HG03060 (cell line): ENCODE results near the gene CSNK1G1.
"Not testable (repeated sequence)": the region's sequence is repeated elsewhere in the genome, so short reads cannot be mapped to it uniquely, and the experiment has no call there.

Source experiments
- ATAC-seq: cut with Tn5 transposase; IDR thresholded peaks from one replicate; pipeline ENCODE4 v1.9.1; 2021; ENCODE audit warnings: low read depth, moderate number of reproducible peaks; ENCODE audit not compliant: unreplicated experiment

Gene CSNK1G1

DNA sequence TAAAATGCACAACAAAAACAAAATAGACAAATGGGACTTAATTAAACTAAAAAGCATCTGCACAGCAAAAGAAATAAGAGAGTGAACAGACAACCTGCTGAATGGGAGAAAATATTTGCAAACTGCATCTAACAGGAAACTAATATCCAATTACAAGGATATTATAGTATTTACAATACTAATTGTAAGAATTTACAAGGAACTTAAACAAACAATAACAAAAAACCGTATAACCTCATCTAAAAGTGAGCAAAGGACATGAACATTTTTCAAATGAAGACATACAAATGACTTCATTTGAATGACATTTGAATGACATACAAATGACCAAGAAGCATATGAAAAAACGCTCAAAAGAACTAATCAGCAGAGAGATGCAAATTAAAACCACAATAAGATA is 66.4 kb downstream of the CSNK1G1 start:
- no peak for ATAC-seq

DNA sequence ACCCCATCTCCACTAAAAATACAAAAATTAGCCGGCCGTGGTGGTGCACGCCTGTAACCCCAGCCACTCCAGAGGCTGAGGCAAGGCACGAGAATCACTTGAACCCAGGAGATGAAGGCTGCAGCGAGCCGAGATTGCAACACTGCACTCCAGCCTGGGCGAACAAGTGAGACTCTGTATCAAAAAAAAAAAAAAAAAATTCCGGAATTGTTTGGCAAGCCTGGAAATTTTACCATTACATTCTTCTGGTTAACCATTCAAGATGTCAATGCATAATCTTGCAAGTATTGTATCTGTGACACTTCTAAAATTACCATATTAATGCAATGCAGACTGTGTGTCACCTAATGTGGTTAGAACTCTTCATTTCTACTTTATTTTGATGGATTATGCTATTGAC is 67.0 kb downstream of the CSNK1G1 start:
- ATAC-seq: no peak

DNA sequence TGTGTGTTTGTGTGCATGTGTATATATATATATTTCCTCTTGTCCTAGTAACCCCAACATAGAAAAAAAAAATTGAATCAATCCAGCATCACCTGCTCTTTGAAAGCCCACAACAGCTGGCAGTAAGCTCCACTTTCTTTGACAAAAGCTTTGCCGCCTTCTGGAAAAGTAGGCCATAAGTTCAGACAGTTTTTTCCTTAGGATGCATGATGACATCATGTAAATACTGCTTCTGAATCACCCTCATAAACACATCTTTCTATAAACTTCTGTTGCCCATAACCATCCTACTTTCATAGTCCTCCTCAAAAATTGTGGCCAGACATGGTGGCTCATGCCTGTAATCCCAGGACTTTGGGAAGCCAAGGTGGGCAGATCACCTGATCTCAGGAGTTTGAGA is 67.4 kb downstream of the CSNK1G1 start:
- no peak for ATAC-seq

DNA sequence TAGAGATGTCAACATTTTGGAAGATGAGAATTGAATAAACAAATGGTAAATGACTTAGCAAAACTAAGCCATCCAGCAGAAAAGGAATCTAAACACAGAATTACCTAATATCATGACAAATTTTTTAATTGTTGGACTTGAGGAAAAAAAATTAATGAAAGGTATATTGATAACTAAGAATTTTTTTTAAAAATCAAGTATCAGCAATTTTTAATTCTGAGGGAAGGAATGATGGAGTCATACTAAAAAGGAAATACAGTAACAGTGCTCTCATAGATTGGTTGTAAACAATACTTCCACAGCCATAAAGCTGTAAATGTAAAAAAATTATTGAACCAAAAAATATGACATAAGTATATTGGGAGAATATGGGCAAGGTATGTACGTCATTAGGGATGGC is 68.0 kb downstream of the CSNK1G1 start:
- no peak for ATAC-seq

DNA sequence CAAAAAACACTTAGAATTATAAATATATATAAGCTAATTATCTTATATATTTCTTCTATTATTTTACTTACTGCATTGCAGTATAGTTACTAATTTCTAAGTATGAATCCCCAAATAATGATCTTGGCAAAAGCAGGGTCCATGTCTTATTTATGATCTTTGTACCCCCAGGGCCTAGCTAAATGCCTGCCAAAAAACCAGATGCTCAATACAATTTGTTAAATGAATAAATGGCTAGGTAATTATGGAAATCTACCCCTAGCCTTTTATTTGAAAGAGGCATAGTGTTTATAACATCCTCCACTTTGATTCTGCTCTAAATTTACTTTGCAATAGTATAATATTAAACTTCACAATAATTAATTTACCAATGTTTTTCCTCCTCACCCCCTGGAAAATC is 69.5 kb downstream of the CSNK1G1 start:
- no peak for ATAC-seq

DNA sequence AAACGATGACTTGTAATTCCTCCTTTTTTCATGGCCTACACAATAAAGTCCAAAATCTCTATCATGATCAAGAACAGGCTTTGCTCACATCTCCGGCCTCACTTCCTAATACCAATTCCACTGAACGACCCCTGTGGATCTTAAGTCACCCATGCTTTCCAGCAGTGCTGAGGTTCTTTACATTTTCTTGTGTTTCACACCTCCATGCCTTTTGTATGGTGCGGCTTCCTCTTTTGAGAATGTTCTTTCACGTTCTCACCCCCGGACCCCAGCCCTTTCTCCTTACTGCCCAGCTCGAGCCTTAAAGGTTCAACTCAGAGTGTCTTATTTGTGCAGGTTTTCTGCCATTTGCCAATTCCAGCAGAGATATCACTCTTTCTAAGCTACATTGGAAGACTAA is 70.1 kb downstream of the CSNK1G1 start:
- no peak for ATAC-seq

DNA sequence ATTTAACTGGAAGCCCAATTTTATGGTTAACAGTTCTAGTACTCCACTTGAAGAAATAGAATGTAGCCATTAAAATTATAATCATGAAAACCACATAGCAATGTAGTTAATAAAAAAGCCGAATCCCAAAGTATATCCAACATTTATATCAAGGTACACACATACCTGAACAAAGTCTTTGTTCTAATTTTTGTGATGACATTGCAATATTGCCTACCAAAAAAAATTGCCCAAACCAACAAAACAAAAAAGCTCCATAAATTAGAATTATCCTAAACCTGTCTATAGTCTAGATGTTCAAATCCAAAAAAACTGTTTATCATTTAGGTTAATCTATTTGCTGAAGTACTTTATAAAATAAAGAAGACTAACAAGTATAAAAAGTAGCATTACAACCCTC is 70.8 kb downstream of the CSNK1G1 start:
- no peak for ATAC-seq

DNA sequence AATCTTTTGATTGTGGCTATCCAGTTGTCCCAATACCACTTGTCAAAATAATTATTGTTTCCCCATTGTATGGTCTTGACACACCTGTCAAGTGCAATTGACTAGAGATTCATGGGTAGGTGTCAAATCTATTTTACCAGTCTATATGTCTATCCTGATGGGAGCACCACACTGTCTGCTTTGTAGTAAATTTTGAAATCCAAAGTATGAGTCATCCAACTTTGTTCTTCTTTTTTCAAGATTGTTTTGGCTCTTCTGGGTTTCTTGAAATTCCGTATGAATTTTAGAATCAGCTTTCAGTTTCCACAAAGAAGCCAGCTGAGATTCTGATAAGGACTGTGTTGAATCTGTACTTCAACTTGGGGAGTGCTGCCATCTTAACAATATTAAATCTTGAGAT is 71.9 kb downstream of the CSNK1G1 start:
- no peak for ATAC-seq

DNA sequence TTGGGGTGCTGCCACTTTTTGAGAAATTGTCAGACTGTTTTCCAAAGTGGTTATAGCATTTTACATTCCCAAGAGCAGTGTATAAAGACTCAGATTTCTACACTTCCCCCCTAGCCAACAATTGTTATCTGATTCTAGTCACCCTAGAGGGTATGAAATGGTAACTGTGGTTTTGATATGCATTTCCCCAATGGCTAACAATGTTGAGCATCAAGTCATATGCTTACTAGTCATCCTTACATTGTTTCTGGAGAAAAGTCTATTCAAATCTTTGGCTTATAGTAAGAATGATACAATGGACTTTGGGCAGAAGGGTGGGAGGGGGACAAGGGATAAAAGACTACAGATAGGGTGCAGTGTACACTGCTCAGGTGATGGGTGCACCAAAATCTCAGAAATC is 73.3 kb downstream of the CSNK1G1 start:
- no peak for ATAC-seq

DNA sequence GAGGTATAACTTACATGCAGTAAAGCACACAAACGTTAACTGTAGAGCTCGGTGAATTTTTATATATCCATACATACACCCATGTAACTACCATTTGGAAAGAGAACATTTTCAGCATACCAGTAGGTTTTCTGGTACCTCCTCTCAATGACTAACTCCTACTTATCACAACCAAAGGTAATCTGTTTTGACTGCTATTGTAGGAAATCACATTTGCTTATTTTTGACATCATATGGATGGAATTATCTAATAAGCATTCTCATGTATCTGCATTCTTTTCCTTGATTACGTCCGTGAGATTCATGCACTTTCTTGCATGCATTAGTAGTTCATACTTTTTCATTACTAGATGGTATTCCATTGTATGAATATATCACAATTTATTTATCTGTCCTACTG is 76.8 kb downstream of the CSNK1G1 start:
- ATAC-seq: no peak

DNA sequence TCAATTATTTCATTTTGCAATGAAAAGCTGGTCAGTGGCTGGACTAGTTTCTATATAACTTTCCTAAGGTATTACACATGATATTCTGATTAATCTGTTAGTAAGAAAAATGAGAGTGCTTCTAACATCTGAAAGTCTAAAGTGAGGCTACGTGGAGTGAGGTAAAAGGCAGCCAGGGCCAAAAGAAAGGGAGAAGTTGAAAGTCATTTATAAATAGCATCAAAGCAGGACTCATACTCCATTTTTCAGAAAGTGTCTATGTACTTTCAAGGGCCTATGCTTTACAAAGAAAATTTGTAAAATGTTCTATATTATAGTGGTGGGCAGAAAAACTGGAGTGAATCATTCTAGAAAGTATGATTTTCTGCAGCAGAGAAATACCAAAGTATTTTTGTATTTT is 80.0 kb downstream of the CSNK1G1 start:
- ATAC-seq: no peak

DNA sequence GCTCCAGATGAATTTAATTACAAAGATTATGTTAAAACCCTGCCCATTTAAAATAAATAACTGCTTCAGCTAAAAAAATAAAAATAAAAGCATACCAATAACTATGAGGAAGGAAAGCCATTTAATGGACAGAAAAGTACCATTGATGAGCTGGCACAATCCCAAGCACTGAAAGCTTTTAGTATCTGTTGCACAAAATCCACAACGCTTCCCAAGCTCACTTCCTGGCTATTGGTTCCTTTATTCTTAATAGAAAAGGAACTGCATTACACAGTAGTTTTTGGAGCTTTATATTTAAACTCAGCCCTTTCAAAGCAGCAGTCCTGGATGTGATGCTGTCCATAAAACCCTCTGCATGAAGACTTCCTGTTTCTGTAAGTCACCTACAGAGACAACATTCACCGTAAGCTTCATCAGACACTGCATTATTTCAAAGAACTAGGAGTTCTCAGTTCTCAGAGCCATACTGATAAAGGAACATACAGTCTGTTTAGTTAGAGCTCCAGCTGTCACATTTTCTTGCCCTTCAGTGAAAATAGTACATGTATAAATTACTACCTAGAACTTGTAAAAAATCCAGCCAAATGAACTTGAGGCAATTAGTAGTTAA is 81.5 kb downstream of the CSNK1G1 start:
- no peak for ATAC-seq

DNA sequence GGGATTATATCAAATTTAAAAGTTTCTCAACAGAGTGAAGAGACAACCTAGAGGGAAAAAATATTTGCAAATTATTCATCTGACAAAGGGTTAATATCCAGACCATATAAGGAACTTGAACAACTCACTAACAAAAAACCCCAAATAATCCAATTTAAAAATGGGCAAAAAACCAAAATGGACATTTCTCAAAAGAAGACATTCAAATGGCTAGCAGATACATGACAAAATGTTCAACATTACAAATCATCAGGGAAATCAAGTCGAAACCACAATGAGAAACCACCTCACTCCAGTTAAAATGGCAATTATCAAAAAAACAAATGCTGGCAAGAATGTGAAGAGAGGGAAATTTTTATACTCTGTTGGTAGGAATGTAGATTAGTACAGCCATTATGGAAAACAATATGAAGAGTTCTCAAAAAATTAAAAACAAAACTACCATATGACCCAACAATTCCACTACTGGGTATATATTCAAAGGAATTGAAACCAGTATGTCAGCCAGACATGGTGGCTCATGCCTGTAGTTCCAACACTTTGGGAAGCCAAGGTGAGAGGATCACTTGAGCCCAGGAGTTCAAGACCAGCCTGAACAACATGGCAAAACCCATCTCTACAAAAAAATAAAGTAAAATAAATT is 88.5 kb downstream of the CSNK1G1 start:
- ATAC-seq: no peak

DNA sequence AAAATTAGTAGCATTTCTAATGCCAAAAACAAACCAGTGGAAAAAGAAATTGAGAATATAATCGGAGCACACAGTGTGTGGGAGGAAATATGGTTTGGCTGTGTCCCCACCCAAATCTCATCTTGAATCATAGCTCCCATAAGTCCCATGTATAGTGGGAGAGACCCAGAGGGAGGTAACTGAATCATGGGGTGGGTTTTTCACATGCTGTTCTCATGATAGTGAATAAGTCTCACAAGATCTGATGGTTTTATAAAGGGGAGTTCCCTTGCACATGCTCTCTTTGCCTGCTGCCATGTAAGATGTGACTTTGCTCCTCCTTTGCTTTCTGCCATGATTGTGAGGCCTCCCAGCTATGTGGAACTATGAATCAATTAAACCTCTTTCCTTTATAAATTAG is 90.8 kb downstream of the CSNK1G1 start:
- ATAC-seq: not testable (repeated sequence)

DNA sequence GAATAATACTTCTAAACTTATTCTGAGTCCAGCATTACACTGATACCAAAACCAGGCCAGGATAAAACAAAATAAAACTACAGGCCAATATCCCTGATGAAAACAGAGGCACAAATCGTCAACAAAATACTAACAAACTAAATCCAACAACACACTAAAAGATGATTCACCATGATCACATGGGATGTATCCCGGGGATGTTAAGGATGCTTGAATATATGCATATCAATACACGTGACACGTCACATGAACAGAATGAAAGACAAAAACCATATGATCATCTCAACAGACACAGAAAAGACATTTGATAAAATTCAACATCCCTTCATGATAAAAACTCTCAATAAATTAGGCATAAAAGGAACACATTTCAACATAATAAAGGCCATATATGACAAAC is 91.5 kb downstream of the CSNK1G1 start:
- no peak for ATAC-seq

DNA sequence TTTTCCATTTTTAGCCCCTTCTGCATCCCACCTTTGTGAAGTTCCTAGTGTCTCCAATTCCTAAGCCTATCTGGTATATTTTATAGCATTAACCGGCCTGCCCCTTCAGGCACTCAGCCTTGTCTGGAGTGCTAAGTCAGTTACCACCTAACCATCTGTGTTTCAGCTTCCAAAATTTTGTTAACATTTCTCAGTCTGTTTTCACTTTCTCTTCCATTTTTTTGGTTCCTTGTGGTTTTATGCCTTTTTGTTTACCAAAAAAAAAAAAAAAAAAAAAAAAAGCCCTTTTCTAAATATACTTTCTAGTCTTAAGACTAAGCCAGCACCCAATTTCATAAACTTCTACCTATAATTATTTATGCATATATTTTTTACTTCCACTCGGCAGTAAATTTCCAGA is 92.4 kb downstream of the CSNK1G1 start:
- no peak for ATAC-seq

DNA sequence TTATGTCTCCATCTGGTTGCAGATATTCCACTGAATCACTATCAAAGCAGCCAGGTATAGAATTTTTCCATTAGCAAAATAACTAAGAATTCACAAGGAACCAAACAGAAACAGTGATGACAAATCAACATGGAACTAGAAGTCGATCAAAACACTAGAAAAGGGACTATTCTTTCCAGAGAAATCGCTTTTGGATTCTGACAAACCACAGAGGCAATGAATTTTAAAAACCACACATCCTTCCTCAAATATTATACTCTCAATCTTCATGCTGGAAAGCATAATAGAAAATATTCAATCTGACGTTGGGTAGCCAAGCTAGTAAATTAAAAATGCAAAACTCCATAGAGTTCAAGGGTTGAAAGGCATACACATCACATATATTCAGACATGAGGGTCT is 99.9 kb downstream of the CSNK1G1 start:
- ATAC-seq: no peak

DNA sequence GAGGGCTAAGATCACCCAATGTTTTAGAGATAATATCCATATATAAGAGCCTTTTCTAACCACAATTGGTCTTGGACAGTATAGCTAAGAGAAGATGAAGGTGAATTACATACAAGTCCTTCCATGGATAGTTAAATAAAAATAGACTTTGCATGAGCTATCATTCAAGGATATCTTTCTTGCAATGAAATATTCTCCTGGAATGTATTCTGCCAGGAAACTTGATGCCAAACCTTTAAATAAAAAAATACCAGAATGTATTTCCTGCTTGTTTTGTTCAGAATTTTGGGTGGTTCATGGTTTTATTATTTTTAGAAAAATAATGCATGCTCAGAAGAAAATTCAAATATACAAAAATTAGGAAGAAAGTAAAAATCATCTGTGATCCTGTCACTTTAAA is 104.3 kb downstream of the CSNK1G1 start:
- no peak for ATAC-seq

DNA sequence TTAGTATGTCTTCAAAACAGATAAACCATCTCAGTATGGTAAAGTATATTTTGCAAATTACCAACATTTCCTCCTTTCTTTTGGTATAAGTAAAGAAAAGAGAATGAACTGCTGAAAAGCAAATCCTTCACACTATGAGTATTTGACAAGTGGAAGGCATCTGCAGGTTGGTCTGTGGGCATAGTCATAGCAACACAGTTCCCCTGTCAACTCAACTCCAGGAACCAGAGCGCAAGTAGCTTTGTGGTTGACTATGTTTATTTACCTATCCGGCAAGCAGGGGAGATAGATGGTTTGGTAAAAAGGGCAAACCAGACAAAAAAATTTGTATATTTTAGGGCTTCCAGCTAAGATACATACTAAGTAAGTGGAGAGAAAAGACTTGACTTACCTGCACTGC is 104.9 kb downstream of the CSNK1G1 start:
- ATAC-seq: no peak

DNA sequence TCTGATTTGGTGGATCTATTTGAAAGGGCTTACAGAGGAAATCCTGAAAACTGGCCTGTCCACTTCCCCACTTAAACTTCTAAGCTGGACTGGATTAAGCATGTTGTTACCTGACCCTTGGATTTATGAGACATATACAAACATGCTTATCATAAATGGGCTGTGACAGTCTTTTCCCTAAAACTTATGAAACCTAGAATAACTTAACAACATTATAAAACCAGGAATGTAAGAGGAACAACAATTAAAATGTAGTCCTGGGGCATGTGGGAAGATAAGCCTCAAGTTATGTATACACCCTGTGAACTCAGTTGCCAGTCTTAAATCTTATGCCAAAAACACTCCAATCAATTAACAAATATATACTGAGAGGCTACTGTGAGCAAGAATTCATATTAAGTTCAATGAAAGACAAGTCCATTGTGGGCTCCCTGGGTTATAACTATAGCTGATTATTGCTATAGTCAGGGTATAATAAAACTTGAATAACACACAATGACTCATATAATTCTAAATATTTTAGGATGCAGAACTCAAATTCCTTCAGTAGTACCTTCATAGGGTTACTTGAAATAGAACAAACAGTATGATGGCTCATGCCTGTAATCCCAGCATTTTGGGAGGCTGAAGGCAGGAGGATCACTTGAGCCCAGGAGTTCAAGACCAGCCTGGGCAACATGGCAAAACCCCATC is 105.9 kb downstream of the CSNK1G1 start:
- ATAC-seq: no peak

DNA sequence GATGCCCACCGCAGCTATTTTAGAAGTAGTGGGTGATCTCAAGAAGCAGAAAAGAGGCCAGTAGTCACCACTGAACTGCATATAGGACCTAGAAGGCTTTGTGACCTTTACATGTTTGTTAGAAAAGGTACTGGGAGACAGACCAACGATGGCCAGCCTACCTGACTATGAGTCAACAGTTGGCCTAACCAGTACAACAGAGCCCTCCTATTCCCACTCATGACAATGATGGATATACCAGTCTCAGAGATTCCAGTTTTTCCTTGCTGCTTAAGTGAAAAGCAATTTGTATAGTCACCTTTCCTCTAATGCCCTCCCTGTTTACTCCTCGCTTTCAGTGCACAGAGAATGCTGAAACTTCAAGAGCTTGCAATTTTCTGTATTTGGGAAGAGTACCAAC is 106.6 kb downstream of the CSNK1G1 start:
- ATAC-seq: no peak

DNA sequence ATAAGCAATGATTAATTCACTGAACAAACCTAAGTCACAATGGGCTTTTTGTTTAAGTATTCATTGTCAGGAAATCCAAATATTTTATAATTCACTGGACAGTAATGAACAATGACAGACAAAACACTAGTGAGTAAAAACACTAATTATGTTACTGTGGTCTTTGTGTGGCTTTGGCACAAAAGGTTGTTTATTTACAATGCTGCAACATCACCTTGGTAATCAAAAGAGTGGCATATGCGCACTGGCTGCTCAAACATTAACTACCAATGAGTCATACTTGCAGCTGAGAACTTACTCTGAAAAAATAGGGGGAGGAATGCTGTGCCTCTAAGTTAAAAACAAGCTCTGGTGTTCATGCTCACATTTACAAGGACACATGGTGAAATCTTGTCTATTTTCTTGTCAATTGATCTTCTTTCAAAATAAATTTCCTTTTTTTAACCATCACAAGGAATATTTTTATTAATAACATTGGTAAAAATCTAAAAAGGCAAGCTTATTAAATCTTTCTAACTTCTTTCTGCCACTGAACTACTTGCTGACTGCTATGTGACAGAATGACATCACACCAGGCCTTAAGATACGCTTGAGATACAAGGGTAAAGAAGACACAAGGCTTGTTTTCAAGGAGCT is 107.9 kb downstream of the CSNK1G1 start:
- peak; percentile 75 for ATAC-seq
